ENCODE data around the gene LARP4.

Gene LARP4

GRCh38 chr12:50528800-50529199 is 128.1 kb downstream of the LARP4 start:
- DNase-seq, result no peak

- DNase-seq, result no peak
Measured at GRCh38 chr12:50529345-50529744, 128.7 kb downstream of the LARP4 start.
